ENCODE measurements around the gene SASS6.
"Not testable (repeated sequence)": the region's sequence is repeated elsewhere in the genome, so short reads cannot be mapped to it uniquely, and the experiment has no call there.

SASS6 gene

DNA sequence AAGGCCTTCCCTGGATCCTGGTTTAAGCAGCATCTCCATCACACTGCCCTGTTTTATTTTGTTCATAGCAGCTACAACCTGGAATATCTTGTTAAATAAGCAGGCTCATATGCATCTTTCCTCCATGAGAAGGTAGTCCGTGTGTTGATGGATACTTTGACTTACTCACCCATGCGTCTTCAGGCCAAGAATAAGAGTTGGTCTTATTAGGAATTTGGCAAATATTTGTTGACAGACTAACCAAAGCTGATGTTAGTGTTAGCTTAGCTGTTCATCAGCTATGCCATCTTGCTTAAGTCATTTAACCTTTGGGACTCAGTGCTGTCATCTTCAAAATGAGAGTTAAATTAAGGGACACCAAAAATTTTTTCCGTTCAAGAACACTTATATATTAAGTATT, 59.2 kb downstream of the SASS6 start:
- Histone ChIP-seq H3K9me3 (replicated peaks; ENCODE audit: low read length) (no peaks in the 10 kb centered on the region), H3K36me3 (ENCODE audit: insufficient read depth, low read length) (peaks cover 58% of the 10 kb centered on the region), H3K4me3 (ENCODE audit: low read length) (no peak overlapping the region), H3K4me1 (ENCODE audit: control insufficient read depth, insufficient read depth, low read length) (no peaks in the 10 kb centered on the region), H3K4me2 (ENCODE audit: low read length) (no peak overlapping the region), H3K9ac (ENCODE audit: low read depth, low read length) (no peak overlapping the region), H3K27me3 (ENCODE audit: control insufficient read depth, insufficient read depth, low read length) (no peaks in the 10 kb centered on the region)

DNA sequence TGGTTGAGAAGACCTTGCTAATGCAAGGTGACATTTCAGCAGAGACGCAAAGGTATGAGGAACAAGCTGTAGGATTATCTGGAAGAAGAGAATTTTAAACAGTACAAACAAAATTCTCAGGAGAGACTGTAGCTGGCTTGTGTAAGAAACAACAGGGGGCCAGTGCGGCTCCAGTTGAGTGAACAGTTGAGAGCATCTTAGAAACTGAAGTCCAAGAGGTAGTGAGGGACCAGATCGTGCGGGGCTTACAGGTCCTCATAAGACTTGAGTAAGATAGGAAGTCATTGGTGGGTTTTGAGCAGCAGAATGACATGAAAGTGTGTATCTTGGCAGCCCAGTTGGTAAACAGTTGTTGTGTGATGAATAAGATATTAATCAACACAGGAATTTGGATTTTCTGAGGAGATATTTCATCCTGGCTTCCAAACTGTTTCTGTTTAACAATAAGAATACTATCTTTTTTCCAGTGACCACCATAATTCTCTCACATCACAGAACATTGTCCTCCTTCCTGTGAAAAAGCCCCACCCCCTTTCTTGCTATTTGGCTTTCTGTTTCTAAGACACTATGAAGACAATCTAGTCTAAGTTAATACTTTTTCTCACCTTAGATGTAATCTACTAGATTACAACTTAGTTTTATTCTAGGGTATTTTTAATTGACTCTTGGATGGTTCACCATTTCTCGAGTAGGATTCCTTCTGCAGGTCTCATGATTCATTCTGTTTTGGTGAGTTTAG, 62.4 kb downstream of the SASS6 start:
- no peaks in the 10 kb centered on the region for H3K4me1 ChIP-seq (ENCODE audit: control insufficient read depth, insufficient read depth, low read length)
- H3K9me3 ChIP-seq (replicated peaks; ENCODE audit: low read length): no peaks in the 10 kb centered on the region

GRCh38 chr1:100065969-100066227, 66.8 kb downstream of the SASS6 start:
- peaks cover 70% of the 10 kb centered on the region for H3K36me3 ChIP-seq (ENCODE audit: insufficient read depth, low read length)
- H3K4me1 ChIP-seq (ENCODE audit: control insufficient read depth, insufficient read depth, low read length): no peaks in the 10 kb centered on the region

More for the DNA sequence above, 62.4 kb downstream of the SASS6 start:
- no peak overlapping the region for H3K9ac ChIP-seq (ENCODE audit: low read depth, low read length)
- H3K4me2 ChIP-seq (ENCODE audit: low read length): no peak overlapping the region
- H3K36me3 ChIP-seq (ENCODE audit: insufficient read depth, low read length): peaks cover 72% of the 10 kb centered on the region
- H3K27me3 ChIP-seq (ENCODE audit: control insufficient read depth, insufficient read depth, low read length): no peaks in the 10 kb centered on the region
- H3K4me3 ChIP-seq (ENCODE audit: low read length): no peak overlapping the region

GRCh38 chr1:100065183-100065968, 67.4 kb downstream of the SASS6 start:
- Histone ChIP-seq H3K27me3 (ENCODE audit: control insufficient read depth, insufficient read depth, low read length) (no peaks in the 10 kb centered on the region), H3K9ac (ENCODE audit: low read depth, low read length) (no peak overlapping the region), H3K36me3 (ENCODE audit: insufficient read depth, low read length) (peaks cover 70% of the 10 kb centered on the region), H3K4me1 (ENCODE audit: control insufficient read depth, insufficient read depth, low read length) (no peaks in the 10 kb centered on the region), H3K9me3 (replicated peaks; ENCODE audit: low read length) (no peaks in the 10 kb centered on the region), H3K4me2 (ENCODE audit: low read length) (no peak overlapping the region), H3K4me3 (ENCODE audit: low read length) (no peak overlapping the region)

More at GRCh38 chr1:100065969-100066227, 66.8 kb downstream of the SASS6 start:
- Histone ChIP-seq H3K9ac (ENCODE audit: low read depth, low read length) (no peak overlapping the region), H3K27me3 (ENCODE audit: control insufficient read depth, insufficient read depth, low read length) (no peaks in the 10 kb centered on the region), H3K4me2 (ENCODE audit: low read length) (no peak overlapping the region), H3K9me3 (replicated peaks; ENCODE audit: low read length) (no peaks in the 10 kb centered on the region), H3K4me3 (ENCODE audit: low read length) (no peak overlapping the region)

- H3K27me3 ChIP-seq (ENCODE audit: control insufficient read depth, insufficient read depth, low read length): no peaks in the 10 kb centered on the region
- H3K9me3 ChIP-seq (replicated peaks; ENCODE audit: low read length): no peaks in the 10 kb centered on the region
- no peak overlapping the region for H3K4me2 ChIP-seq (ENCODE audit: low read length)
- no peak overlapping the region for H3K4me3 ChIP-seq (ENCODE audit: low read length)
- no peaks in the 10 kb centered on the region for H3K4me1 ChIP-seq (ENCODE audit: control insufficient read depth, insufficient read depth, low read length)
- H3K9ac ChIP-seq (ENCODE audit: low read depth, low read length): no peak overlapping the region
- H3K36me3 ChIP-seq (ENCODE audit: insufficient read depth, low read length): peaks cover 55% of the 10 kb centered on the region
Measured at GRCh38 chr1:100061681-100062080, 71.0 kb downstream of the SASS6 start.

- no peaks in the 10 kb centered on the region for H3K9me3 ChIP-seq (replicated peaks; ENCODE audit: low read length)
- H3K4me1 ChIP-seq (ENCODE audit: control insufficient read depth, insufficient read depth, low read length): no peaks in the 10 kb centered on the region
- H3K4me2 ChIP-seq (ENCODE audit: low read length): no peak overlapping the region
- no peak overlapping the region for H3K9ac ChIP-seq (ENCODE audit: low read depth, low read length)
- H3K27me3 ChIP-seq (ENCODE audit: control insufficient read depth, insufficient read depth, low read length): no peaks in the 10 kb centered on the region
- peaks cover 8% of the 10 kb centered on the region for H3K36me3 ChIP-seq (ENCODE audit: insufficient read depth, low read length)
- H3K4me3 ChIP-seq (ENCODE audit: low read length): no peak overlapping the region
Measured at GRCh38 chr1:100053727-100054126, 79.0 kb downstream of the SASS6 start.

DNA sequence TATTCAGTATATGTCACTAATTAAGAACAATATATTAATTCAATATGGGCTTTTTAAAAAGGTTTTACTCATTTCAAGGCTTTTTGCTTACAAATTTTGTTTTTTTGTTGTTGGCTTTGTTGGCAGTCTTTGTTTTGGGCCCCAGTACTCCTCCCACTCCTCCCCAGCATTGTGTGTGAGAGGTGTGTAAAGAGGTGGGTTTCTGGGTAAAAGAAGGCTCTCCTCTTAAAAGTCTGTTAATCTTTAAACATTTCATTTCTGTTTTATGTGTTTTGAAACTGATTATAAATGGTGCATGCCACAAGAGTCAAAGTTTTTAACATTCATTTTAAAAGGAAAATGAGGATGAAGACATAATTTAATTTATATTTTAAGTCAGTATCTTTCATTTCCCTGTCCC, 79.6 kb downstream of the SASS6 start:
- Histone ChIP-seq H3K9me3 (replicated peaks; ENCODE audit: low read length) (no peaks in the 10 kb centered on the region), H3K4me3 (ENCODE audit: low read length) (no peak overlapping the region), H3K4me2 (ENCODE audit: low read length) (no peak overlapping the region), H3K36me3 (ENCODE audit: insufficient read depth, low read length) (peaks cover 2% of the 10 kb centered on the region), H3K4me1 (ENCODE audit: control insufficient read depth, insufficient read depth, low read length) (no peaks in the 10 kb centered on the region), H3K9ac (ENCODE audit: low read depth, low read length) (no peak overlapping the region), H3K27me3 (ENCODE audit: control insufficient read depth, insufficient read depth, low read length) (no peaks in the 10 kb centered on the region)

GRCh38 chr1:100051893-100052292, 80.8 kb downstream of the SASS6 start:
- peaks cover 2% of the 10 kb centered on the region for H3K36me3 ChIP-seq (ENCODE audit: insufficient read depth, low read length)
- no peak overlapping the region for H3K4me2 ChIP-seq (ENCODE audit: low read length)
- H3K4me1 ChIP-seq (ENCODE audit: control insufficient read depth, insufficient read depth, low read length): no peaks in the 10 kb centered on the region

DNA sequence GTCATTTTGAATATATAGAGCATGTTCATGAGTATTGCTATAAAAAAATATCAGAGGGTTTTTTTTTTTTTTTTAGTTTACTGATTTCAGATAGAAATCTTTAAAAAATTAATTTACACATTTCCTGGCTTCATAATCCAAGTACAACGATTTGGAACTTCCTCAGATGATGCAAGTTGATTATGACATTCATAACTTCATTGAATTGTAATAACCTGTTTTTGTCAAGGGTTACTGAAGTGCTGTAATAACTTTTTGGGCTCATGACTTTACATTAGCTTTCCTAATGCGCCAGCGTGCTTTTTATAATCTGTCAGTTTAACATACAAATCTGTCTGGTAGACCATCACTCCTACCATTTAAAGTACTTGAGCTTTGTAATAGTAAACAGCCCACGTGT, 81.3 kb downstream of the SASS6 start:
- no peak overlapping the region for H3K4me3 ChIP-seq (ENCODE audit: low read length)
- no peak overlapping the region for H3K4me2 ChIP-seq (ENCODE audit: low read length)
- H3K9ac ChIP-seq (ENCODE audit: low read depth, low read length): no peak overlapping the region
- H3K27me3 ChIP-seq (ENCODE audit: control insufficient read depth, insufficient read depth, low read length): no peaks in the 10 kb centered on the region
- H3K4me1 ChIP-seq (ENCODE audit: control insufficient read depth, insufficient read depth, low read length): no peaks in the 10 kb centered on the region
- H3K9me3 ChIP-seq (replicated peaks; ENCODE audit: low read length): no peaks in the 10 kb centered on the region
- peaks cover 2% of the 10 kb centered on the region for H3K36me3 ChIP-seq (ENCODE audit: insufficient read depth, low read length)

More at GRCh38 chr1:100051893-100052292, 80.8 kb downstream of the SASS6 start:
- Histone ChIP-seq H3K4me3 (ENCODE audit: low read length) (no peak overlapping the region), H3K9ac (ENCODE audit: low read depth, low read length) (no peak overlapping the region), H3K27me3 (ENCODE audit: control insufficient read depth, insufficient read depth, low read length) (no peaks in the 10 kb centered on the region), H3K9me3 (replicated peaks; ENCODE audit: low read length) (no peaks in the 10 kb centered on the region)

- no peak overlapping the region for H3K4me3 ChIP-seq (ENCODE audit: low read length)
- no peaks in the 10 kb centered on the region for H3K4me1 ChIP-seq (ENCODE audit: control insufficient read depth, insufficient read depth, low read length)
- no peak overlapping the region for H3K9ac ChIP-seq (ENCODE audit: low read depth, low read length)
- H3K9me3 ChIP-seq (replicated peaks; ENCODE audit: low read length): no peaks in the 10 kb centered on the region
- H3K27me3 ChIP-seq (ENCODE audit: control insufficient read depth, insufficient read depth, low read length): no peaks in the 10 kb centered on the region
- H3K4me2 ChIP-seq (ENCODE audit: low read length): no peak overlapping the region
- H3K36me3 ChIP-seq (ENCODE audit: insufficient read depth, low read length): peaks cover 2% of the 10 kb centered on the region
Measured at GRCh38 chr1:100050139-100050538, 82.6 kb downstream of the SASS6 start.

- not testable (repeated sequence) for H3K4me3 ChIP-seq (ENCODE audit: low read length); H3K36me3 ChIP-seq (ENCODE audit: insufficient read depth, low read length); H3K9ac ChIP-seq (ENCODE audit: low read depth, low read length); H3K4me1 ChIP-seq (ENCODE audit: control insufficient read depth, insufficient read depth, low read length); H3K9me3 ChIP-seq (replicated peaks; ENCODE audit: low read length); H3K4me2 ChIP-seq (ENCODE audit: low read length); H3K27me3 ChIP-seq (ENCODE audit: control insufficient read depth, insufficient read depth, low read length)
Measured at GRCh38 chr1:100047235-100047708, 85.5 kb downstream of the SASS6 start.

DNA sequence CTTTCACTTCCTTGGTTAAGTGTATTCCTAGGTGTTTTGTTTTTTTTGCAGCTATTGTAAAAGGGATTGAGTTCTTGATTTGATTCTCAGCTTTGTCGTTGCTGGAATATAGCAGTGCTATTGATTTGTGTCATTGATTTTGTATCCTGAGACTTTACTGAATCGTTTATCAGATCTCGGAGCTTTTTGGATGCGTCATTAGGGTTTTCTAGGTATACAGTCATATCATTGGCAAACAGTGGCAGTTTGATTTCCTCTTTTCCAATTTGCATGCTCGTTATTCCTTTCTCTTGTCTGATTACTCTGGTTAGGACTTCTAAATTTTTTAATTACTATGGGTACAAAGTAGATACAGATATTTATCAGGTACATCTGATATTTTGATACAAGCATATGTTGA, 87.5 kb downstream of the SASS6 start:
- no peaks in the 10 kb centered on the region for H3K9me3 ChIP-seq (replicated peaks; ENCODE audit: low read length)
- H3K4me1 ChIP-seq (ENCODE audit: control insufficient read depth, insufficient read depth, low read length): no peaks in the 10 kb centered on the region
- no peak overlapping the region for H3K4me3 ChIP-seq (ENCODE audit: low read length)

More for the DNA sequence above, 87.5 kb downstream of the SASS6 start:
- H3K9ac ChIP-seq (ENCODE audit: low read depth, low read length): no peak overlapping the region
- H3K4me2 ChIP-seq (ENCODE audit: low read length): no peak overlapping the region
- peaks cover 2% of the 10 kb centered on the region for H3K36me3 ChIP-seq (ENCODE audit: insufficient read depth, low read length)
- no peaks in the 10 kb centered on the region for H3K27me3 ChIP-seq (ENCODE audit: control insufficient read depth, insufficient read depth, low read length)
